ENCODE results near the gene KPNA2.
"Not testable (repeated sequence)": the region's sequence is repeated elsewhere in the genome, so short reads cannot be mapped to it uniquely, and the experiment has no call there.

The KPNA2 gene

DNA sequence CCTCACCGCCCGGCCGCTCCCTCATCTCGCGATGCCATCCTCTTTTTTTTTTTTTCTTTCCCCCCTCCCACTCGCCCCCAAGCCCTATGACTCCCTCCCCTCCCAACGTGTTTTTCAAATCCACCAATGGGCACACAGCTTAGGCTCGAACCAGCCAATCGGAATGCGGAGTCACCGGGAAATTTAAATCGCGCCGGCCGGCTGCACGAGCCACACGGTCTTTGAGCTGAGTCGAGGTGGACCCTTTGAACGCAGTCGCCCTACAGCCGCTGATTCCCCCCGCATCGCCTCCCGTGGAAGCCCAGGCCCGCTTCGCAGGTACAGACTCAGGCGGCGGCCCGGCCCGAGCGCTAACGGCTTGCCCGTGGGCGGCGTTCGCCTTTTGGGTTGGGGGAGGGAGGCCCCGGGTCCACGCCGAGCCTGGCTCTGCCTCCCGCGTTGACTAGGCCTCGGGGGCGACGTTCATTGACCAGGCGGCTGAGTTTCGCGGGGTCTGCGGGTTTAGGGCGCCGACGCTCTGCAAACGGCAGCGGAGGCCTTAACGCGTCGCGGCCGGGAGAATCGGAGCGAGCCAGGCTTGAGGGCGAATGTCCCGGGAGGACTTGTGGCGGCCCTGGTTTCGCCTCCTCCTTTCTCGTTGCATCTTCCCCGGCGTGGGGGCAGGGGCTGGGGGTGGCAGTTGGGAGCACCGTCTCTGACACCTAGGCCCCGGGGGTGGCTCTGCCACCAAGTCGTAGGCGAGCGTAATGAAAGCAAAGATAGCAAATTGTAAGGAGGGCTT lies at the start of gene KPNA2:
KPNA2 (plus strand) TSS at position 213 of the 781 bp plus-strand sequence. CDS start 1,398 bp downstream, outside the sequence.
- DNase-seq (ENCODE audit: low read depth), result peak; percentile 98

DNA sequence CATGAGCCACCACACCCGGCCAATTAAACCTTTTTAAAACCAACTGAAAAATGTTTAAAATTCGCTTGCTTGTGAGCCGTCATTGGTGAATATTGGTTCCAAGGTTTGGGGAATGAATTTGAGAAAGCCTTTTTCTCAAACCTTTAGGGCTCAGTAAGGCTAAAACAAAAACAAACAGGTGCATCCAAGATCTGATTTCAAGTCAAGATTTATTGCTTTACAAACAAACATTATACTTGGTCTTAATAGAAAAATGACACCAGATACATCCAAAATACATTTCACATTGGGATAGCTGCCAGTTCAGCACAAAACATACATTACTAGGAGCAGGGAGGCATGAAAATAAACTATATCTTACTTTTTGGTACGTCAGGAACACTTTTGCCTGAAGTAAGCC lies 44.6 kb upstream of the KPNA2 start:
- DNase-seq (ENCODE audit: low read depth), result no peak

DNA sequence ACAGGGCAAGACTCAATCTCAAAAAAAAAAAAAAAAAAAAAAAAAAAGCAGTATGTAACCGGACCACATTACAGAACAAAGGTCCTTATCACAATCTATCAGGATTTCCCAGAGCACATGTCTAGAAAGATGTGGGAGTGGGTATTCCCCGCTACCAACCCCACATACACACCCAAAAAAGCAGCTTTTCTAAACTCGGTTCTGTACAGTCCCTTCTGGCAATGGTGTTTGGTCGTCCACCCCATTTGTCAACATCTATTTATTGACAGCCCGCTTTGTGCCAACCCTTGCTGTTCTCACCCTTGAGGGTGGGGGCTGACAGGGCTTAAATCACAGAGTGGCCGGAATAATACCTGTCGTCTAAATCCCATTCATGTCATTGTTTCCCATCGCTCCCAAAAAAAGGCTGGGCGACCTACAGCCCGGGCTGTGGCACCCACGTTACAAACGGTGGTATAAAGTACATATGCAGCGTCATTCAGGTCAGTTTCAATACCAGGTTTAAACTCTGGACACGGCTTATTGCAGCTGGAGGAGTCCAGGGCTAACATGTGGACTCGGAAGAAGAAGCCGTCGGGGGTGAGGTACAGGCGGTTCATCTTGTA lies 42.9 kb upstream of the KPNA2 start:
- no peak for DNase-seq (ENCODE audit: low read depth)

DNA sequence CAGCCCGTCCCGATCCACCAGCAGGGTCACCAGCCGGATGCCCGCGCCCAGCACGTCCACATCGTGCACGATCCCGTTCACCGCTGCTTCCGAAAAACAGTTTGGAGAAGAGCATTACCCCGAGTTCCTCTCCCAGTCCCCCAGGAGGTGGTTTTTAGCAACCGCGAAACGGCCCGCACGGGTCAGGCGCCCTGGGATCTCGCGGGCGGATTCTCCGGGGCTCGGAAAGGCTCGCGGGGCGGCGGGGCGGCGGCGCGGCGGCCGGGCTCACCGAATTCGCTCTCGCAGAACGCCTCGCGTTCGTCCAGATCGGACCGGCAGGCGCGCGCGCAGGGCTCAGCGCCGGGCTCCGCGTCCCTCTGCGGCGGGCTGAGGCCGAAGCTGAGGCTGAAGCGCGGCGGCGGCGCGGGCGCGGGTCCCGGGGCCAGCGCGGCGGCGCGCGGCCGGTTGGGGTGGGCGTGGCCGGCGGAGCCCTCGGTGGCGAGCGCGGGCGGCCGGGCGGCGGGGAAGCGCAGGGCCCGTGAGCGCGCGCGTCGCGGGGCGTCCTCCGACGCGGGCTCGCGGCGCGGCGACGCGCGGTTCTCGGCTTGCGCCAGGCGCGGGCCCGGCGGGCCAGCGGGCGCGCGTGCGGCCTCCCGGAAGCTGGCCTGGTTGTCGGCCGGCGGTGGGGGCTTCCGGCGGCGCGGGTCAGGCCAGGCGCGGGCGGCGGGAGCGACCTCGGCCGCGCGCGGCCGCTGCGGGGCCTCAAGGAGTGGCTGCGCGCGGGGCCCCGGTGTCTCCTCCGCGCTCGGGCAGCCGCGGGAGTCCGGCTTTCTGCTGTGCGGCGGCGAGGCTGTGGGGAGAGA lies 42.2 kb upstream of the KPNA2 start:
- DNase-seq (ENCODE audit: low read depth), result peak; percentile 74

DNA sequence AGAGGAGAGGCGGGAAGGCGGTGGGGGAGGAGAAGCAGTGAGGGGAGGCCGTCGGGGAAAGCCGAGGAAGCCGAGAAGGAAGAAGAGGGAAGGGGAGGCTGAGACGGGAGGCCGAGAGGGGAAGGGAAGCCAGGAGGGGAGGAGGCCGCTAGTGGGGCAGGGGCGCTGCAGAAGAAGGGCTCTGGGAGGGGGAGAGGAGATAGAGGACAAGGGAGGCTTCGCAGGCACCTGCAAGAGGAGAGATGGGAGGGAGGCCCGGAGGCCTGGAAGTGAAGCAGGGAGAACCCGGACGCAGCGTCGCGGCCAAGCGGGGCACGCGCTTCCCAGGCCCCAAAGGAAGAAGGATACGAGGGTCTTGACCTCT lies 41.6 kb upstream of the KPNA2 start:
- no peak for DNase-seq (ENCODE audit: low read depth)

DNA sequence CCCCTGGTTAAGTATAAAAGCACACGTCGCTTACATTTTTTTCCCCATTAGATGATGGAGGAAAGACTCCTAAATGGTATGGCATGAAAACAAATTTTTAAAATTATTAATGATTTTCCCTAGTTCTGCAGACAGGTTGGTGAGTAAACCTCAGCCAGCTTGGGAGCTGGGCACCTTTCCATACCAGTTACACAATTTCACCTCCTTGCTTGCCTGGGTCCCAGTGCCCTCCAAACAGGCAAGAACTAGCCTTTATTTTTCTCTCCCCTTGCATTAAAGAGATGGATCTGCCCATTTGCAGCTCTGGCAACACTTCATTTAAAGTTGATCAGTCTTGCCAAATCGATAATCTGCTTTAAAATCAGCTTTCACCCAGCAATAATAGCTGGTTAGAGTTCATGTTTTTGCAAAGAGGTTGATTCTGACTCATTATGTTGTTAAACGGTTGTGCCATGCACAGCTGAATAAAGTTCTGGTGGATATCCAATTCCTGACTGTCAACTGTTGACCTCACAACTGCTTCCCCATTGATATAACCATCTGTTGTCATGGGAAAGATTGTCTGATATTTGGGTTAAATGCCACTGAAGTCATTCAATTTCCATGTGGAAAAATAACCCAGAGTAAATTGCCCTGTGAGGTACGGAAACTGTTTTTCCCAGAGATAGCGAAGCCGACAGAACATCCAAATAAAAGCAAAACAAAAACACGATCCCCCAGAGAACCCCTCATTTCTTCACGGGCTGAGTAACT lies 40.5 kb upstream of the KPNA2 start:
- peak; percentile 86 for DNase-seq (ENCODE audit: low read depth)

DNA sequence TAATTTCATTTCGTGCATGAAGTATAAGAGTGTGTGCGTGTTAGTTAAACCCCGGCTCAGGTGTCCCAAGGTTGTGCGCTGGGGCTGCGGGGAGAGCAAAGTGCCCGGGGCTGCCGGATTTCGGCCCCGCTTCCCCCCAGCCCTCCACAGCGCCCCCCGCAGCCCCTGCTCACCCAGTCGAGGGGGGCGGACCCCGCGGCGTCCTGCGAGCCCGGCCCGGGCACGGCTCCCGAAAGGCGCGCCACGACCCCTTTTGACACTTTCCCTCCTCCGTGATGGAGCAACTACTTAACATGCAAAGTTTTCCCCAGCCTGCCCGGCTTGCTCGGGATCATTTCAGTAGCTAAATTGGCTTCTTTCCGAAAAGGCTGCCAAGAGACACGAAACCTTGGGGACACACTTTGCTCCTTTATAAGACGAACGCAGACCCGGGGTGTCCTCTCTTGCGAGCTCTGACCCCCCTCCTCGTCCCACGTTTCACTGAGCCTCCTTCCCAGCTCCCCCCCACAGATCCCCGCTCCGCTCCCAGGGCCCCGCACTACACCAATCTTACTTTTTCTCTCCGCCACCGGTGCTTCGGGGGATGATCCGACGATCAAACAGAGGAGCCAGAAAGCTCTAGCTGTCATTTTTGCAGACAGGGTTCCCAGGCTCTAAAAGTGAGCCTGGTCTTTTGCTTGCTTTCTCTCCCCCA lies 39.8 kb upstream of the KPNA2 start:
- DNase-seq (ENCODE audit: low read depth), result no peak

DNA sequence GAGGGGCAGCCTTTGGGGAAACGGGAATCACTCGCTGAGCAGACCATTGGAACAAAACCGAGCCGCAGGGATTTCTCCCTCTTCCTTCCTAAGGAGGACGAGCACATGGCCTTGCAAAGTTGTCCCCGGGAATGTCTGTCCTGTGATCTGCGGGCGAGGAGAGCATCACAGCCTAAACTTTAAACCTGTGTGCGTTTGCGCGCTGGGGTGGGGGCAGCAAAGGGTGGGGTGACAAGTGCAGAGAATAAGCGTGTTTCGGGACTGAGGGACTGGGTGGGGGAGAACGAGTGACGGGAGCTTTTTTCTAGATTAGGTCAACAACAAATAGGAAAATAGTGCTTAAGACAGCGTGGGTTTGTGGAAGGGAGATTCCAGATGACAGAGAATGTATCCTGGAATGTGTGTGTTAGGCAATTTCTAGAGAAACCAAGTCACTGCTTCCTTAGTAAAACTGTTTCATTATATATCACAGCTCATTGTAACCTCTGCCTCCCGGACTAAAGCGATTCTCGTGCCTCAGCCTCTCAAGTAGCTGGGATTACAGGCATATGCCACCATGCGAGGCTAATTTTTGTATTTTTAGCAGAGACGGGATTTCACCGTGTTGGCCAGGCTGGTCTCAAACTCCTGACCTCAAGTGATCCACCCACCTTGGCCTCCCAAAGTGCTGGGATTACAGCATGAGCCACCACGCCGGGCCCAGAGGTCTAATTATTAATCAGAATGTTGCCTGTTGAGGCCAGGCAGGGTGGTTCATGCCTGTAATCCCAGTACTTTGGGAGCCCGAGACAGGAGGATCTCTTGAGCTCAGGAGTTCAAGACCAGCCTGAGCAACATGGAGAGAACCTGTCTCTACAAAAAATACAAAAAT lies 39.0 kb upstream of the KPNA2 start, which contains the start of gene C17orf58:
C17orf58 (minus strand) TSS at position 169 of the 871 bp plus-strand sequence. CDS start 271 bp downstream, outside the sequence.
- not testable (repeated sequence) for DNase-seq (ENCODE audit: low read depth)

DNA sequence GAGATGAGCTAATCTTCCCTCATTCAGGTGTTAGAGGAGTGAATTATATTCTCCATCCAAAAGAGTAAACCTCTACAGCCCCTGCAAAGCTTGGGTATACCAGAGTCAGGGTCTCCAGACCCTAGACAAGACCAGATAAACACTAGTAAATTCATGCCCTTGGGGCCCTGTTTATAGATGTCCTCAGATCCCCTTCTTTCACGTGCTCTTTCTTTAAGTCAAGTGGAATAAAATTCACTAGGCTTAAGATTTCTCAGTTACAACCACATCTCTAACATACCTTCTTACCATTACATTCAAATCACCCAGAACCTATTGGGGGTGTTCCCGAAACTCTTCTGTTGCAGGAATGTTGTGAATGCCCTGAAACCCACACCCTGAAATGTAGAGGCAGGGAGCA lies 37.1 kb upstream of the KPNA2 start:
- no peak for DNase-seq (ENCODE audit: low read depth)

DNA sequence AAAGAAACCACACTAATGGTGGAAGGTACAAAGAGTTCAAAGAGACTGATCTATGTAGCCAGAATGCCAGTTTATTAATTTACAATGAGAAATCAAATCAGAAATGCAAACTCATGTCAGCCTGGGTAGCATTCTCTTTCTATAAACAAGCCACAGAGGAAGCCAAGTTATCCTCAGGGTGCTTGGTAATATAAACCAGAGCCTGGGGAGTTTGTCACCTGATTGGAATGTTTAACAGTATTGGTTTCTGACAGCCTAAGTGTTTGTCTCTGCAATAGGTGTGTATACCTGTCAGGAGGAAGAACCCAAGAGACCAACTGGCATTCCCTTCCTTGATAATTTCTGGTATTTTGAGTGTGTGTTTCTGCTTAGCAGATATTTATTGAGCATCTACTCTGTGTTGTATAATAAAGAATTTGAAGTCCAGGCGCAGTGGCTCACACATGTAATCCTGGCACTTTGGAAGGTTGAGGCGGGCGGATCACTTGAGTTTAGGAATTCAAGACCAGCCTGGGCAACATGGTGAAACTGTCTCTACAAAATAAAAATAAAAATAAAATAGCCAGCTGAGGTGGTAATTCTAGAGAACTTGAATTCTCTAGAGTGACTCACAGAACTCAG lies 36.1 kb upstream of the KPNA2 start:
- DNase-seq (ENCODE audit: low read depth), result no peak

DNA sequence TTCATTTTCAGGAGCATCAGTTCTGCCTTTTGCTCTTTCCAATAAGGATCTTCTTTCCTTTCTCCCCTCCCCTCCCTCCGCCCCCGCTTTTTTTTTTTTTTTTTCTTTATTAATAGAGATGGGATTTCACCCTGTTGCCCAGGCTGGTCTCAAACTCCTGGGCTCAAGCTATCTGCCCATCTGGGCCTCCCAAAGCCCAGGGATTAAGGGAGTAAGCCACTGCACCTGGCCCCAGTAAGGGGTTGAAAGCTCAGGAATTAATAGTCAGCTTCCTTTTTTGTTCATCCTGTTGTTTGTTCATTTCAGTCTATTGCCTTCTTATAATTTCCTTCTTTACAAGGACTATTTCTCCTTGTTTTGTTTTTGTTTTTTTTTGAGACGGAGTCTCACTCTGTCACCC lies 31.3 kb upstream of the KPNA2 start:
- no peak for DNase-seq (ENCODE audit: low read depth)

DNA sequence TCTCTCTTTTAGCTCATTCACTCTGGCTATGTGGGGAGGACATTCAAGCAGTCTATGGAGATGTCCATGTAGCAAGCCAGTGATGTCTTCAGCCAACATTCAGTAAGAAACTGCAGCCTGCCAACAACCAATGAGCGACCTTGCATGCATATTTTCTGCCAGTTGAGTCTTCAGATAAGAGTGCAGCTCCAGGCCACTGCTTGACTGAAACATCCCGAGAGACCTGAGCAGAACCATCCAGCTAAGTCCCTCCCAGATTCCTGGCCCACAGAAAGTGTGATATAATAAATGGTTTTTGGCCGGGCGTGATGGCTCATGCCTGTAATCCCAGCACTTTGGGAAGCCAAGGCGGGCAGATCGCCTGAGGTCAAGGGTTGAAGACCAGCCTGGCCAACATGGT lies 28.7 kb upstream of the KPNA2 start:
- DNase-seq (ENCODE audit: low read depth), result no peak

DNA sequence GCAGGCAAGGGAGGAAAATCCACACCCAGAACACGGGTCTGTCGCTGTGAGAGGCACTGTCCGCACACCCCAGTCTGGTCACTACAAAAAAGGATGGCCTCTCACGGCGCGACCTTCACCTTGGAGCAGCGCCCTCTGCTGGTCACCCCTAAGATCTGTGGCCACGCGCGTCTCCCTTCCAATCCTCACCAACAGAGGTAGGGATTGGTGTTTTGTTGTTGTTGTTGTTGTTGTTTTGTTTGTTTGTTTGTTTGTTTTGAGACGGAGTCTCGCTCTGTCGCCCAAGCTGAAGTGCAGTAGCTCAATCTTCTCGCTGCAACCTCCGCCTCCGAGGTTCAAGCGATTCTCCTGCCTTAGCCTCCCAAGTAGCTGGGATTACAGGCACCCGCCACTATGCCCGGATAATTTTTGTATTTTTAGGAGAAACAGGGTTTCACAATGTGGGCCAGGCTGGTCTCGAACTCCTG lies 24.3 kb upstream of the KPNA2 start:
- no peak for DNase-seq (ENCODE audit: low read depth)

DNA sequence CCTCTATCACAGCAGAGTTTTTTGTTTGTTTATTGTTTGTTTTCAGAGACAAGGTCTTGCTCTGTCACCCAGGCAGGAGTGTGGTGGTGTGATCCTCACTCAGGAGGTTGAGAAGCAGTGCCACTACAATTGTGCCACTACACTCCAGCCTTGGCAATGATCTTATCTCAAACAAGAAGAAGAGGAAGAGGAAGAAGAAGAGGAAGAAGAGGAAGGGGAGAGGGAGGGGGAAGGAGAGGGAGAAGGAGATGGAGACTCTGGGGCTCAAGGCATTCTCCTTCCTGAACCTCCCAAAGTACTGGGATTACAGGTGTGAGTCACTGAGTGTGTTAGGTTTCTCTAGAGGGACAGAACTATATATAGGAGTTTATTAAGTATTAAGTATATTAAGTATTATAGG lies 22.1 kb upstream of the KPNA2 start:
- DNase-seq (ENCODE audit: low read depth), result no peak

DNA sequence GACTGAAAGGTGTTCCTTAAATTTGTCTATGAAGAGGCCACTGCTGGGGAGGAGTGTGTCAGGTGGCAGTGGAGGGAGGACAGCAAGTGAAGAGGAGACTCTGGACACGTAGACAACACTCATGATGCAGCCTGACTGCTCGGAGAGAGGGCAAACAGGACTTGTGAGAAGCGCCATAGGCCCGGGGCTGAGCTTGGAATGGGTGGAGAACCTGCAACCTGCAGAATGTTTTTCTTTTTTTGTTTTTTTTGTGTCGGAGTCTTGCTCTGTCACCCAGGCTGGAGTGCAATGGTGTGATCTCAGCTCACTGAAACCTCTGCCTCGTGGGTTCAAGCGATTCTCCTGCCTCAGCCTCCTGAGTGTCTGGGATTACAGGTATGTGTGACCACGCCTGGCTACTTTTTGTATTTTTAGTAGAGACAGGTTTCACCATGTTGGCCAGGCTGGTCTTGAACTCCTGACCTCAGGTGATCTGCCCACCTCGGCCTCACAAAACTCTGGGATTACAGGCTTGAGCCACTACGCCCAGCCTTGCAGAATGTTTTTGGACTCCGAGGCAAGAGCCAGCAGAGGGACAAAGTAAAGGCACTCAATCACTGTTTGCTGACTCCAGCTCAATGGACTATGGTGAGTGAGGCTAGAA lies 20.3 kb upstream of the KPNA2 start:
- no peak for DNase-seq (ENCODE audit: low read depth)

DNA sequence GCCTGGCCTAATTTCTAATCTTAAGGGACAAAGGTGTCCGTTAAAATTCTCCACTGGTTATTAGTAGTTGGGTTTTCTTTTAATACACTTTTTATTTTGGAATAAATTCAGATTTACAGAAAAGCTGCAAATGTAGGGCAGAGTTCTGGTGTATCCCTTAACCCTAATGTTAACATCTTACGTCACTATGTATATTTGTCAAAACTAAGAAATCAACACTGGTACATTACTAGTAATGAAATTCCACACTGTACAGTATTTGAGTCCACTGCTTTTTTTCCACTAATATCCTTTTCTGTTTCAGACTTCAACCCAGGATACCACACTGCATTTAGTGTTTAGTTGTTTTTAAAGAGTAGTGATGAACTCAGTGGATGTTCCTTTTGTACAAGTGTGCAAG lies 18.7 kb upstream of the KPNA2 start:
- DNase-seq (ENCODE audit: low read depth), result no peak

DNA sequence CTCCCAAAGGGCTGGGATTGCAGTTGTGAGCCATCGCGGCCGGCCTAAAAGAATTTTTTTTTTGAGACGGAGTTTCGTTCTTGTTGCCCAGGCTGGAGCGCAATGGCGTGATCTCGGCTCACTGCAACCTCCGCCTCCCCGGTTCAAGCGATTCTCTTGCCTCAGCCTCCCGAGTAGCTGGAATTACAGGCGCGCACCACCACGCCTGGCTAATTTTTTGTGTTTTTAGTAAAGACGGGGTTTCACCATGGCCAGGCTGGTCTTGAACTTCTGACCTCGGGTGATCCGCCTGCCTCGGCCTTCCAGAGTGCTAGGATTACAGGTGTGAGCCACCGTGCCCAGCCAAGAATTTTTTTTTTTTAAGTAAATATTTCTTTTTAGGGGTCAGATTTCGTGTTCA lies 17.0 kb upstream of the KPNA2 start:
- not testable (repeated sequence) for DNase-seq (ENCODE audit: low read depth)

DNA sequence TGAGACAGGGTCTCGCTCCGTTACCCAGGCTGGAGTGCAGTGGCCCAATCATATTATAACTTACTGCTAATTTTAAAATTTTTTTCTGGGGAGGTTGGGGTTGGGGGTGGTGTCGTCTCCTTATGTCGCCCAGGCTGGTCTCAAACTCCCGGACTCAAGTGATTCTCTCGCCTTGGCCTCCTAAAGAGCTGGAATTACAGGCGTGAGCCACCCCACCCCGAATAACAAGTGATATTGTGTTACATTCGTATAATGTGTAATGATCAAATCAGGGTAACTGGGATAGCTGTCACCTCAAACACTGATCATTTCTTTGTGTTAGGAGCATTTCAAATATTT lies 16.2 kb upstream of the KPNA2 start:
- DNase-seq (ENCODE audit: low read depth), result no peak

DNA sequence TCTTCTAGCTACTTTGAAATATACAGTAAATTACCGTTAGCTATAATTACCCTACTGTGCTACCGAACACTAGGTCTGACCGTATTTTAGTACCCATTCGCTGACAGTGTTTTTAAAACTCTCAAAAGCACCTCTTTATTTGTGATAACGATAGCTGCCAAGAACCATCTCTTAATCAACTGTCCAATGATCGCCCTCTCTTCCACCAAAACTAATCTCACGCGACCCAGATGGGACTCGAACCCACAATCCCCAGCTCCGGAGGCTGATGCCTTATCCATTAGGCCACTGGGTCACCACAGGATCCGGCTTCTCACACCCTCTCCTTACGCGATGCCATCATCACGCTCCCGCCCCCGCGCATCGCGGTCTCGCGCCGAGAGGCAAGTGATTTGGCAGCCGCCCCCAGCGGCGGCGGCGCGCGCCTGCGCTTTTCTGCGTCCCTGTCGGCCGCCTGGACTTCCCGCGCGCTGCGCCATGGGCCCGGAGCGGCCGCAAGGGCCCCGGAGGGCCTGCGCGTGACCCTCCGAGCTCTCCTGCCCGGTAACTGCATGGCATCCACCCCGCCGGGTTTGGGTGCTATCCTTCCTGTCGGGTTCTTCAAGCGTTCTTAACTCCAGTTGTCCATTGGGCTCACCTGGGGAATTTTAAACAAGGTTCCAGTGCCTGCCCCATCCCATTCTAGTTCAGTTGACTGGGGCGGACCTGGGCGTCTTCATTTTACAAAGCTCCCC lies 15.7 kb upstream of the KPNA2 start:
- peak; percentile 85 for DNase-seq (ENCODE audit: low read depth)
